Measurements from ENCODE around the gene SLC26A5.

- TF ChIP-seq TEAD4 (IDR thresholded peaks at IDR 0.05) = no peak
- TF ChIP-seq RAD21 (IDR thresholded peaks at IDR 0.05; ENCODE audit: low read depth) = no peak
- TF ChIP-seq, protein P1, sequence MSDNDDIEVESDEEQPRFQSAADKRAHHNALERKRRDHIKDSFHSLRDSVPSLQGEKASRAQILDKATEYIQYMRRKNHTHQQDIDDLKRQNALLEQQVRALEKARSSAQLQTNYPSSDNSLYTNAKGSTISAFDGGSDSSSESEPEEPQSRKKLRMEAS (IDR thresholded peaks at IDR 0.05) = no peak
- TF ChIP-seq CREB1 (IDR thresholded peaks at IDR 0.05; ENCODE audit: low read depth) = no peak
- TF ChIP-seq REST (IDR thresholded peaks at IDR 0.05; ENCODE audit: low read depth) = no peak
- no peak for TF ChIP-seq EGR1 (IDR thresholded peaks at IDR 0.05)
- TF ChIP-seq YY1 (IDR thresholded peaks at IDR 0.05; ENCODE audit: low read depth) = no peak
- no peak for TF ChIP-seq EP300 (IDR thresholded peaks at IDR 0.05; ENCODE audit: borderline replicate concordance)
- TF ChIP-seq TAF1 (IDR thresholded peaks at IDR 0.05; ENCODE audit: low read depth) = no peak
- no peak for TF ChIP-seq ZBTB7A (IDR thresholded peaks at IDR 0.05; ENCODE audit: low read depth)
- no peak for TF ChIP-seq TCF12 (IDR thresholded peaks at IDR 0.05; ENCODE audit: low read depth)
- no peak for TF ChIP-seq FOXM1 (IDR thresholded peaks at IDR 0.05; ENCODE audit: borderline replicate concordance, low read depth)
- TF ChIP-seq, protein P2, sequence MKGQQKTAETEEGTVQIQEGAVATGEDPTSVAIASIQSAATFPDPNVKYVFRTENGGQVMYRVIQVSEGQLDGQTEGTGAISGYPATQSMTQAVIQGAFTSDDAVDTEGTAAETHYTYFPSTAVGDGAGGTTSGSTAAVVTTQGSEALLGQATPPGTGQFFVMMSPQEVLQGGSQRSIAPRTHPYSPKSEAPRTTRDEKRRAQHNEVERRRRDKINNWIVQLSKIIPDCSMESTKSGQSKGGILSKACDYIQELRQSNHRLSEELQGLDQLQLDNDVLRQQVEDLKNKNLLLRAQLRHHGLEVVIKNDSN (IDR thresholded peaks at IDR 0.05) = no peak
Measured at GRCh38 chr7:103336761-103337160, 109.2 kb downstream of the SLC26A5 start.

All from Ishikawa (cell line).